Measurements from ENCODE around the gene SLC2A3.

SLC2A3 gene

GRCh38 chr12:7872566-7873319 lies 63.2 kb downstream of the SLC2A3 start, which contains the start of gene SLC2A14:
TSS of gene SLC2A14 (minus strand) at chr12:7872915. CDS start at chr12:7869880, 3,035 bp downstream.
- Histone ChIP-seq H4K20me1 (ENCODE audit: insufficient read depth) (no peaks in the 10 kb centered on the region), H3K4me3 (IDR thresholded peaks at IDR 0.05; ENCODE audit: insufficient read depth, low read depth, low read length) (no peak within 1 kb of the TSS), H3K4me2 (no peak within 1 kb of the TSS), H3K27ac (no peak within 1 kb of the TSS), H3K79me2 (ENCODE audit: insufficient read depth, low read depth) (no peaks in the 10 kb centered on the region), H3K4me1 (ENCODE audit: low read depth, poor library complexity, severe bottlenecking) (no peaks in the 10 kb centered on the region), H3K27me3 (ENCODE audit: insufficient read depth, low read depth) (no peaks in the 10 kb centered on the region), H3K36me3 (ENCODE audit: insufficient read depth) (no peaks in the 10 kb centered on the region), H3K9ac (no peak within 1 kb of the TSS), H2AFZ (ENCODE audit: low read depth) (no peak within 1 kb of the TSS)
- no peak for TF ChIP-seq CTCF (conservative IDR thresholded peaks at IDR 0.05; ENCODE audit: low read depth, low read length)

GRCh38 chr12:7870335-7870734 lies 65.7 kb downstream of the SLC2A3 start:
- Histone ChIP-seq H3K36me3 (ENCODE audit: insufficient read depth) (no peaks in the 10 kb centered on the region), H3K79me2 (ENCODE audit: insufficient read depth, low read depth) (no peaks in the 10 kb centered on the region), H2AFZ (ENCODE audit: low read depth) (no peak overlapping the region), H3K27me3 (ENCODE audit: insufficient read depth, low read depth) (no peaks in the 10 kb centered on the region), H3K9ac (no peak overlapping the region), H3K27ac (no peak overlapping the region), H4K20me1 (ENCODE audit: insufficient read depth) (no peaks in the 10 kb centered on the region), H3K4me2 (no peak overlapping the region), H3K4me1 (ENCODE audit: low read depth, poor library complexity, severe bottlenecking) (no peaks in the 10 kb centered on the region), H3K4me3 (IDR thresholded peaks at IDR 0.05; ENCODE audit: insufficient read depth, low read depth, low read length) (no peak overlapping the region)
- no peak for TF ChIP-seq CTCF (conservative IDR thresholded peaks at IDR 0.05; ENCODE audit: low read depth, low read length)

Data from KMS-11 (cell line).